Thoracic aorta (tissue), 2 donors: ENCODE data around the gene COMMD7. TPM values are rescaled to one million over a fixed set of nuclear protein-coding genes. Genes with fewer than 3 reads are reported as not detected.
"Not testable (repeated sequence)": the region's sequence is repeated elsewhere in the genome, so short reads cannot be mapped to it uniquely, and the experiment has no call there.

ENCODE experiments used
- ATAC-seq: fragments of 150-250 bp; one replicate; pipeline ENCODE4 v1.8.0; 2017; ENCODE audit warnings: low read depth; ENCODE audit not compliant: insufficient number of reproducible peaks, low FRiP score
- DNase-seq: peaks from one replicate; pipeline ENCODE4 v3.0.0-alpha.2; 2020; ENCODE audit warnings: low spot score
- H3K27ac ChIP-seq, 2 donors: fragments of 200-600 bp; sonication (generic); 1 replicate in 1 of 2; 2 replicates in 1 of 2; pipeline ENCODE4 v1.5.1; 2016; ENCODE audit warnings: mild to moderate bottlenecking in 2 of 2, moderate library complexity in 2 of 2
- H3K27me3 ChIP-seq: fragments of 200-600 bp; sonication (generic); replicated peaks from 2 replicates; pipeline ENCODE4 v1.6.0; 2016; ENCODE audit warnings: mild to moderate bottlenecking; ENCODE audit not compliant: insufficient read depth
- H3K36me3 ChIP-seq: fragments of 200-600 bp; sonication (generic); one replicate; pipeline ENCODE4 v1.5.1; 2016
- H3K4me1 ChIP-seq, 2 donors: fragments of 200-600 bp; sonication (generic); 1 replicate in 1 of 2; 2 replicates in 1 of 2; pipeline versions ENCODE4 v1.5.1 to v1.6.0; 2016; ENCODE audit warnings: low read depth in 2 of 2, mild to moderate bottlenecking in 1 of 2; ENCODE audit not compliant: control insufficient read depth in 1 of 2
- H3K4me3 ChIP-seq: fragments of 200-600 bp; sonication (generic); 2 replicates; pipeline ENCODE4 v1.5.1; 2016; ENCODE audit warnings: mild to moderate bottlenecking
- H3K9me3 ChIP-seq: fragments of 200-600 bp; sonication (generic); 2 replicates; pipeline ENCODE4 v1.5.1; 2016
- total RNA-seq, 2 donors: library from RNA; depleted of rRNA; stranded (reverse); fragments of >200 nt; gene quantifications; one replicate each; pipeline versions ENCODE4 v1.1.0 to v1.2.3, GENCODE V29; 2016
- TF ChIP-seq, protein P1 (sequence below): fragments of 200-600 bp; sonication (generic); IDR thresholded peaks from one replicate; pipeline ENCODE4 v1.5.1; 2019; ENCODE audit warnings: antibody characterized with exemption

The COMMD7 gene
- total RNA-seq, 2 donors from 2014 or later: 15.7 to 24.6 TPM

GRCh38 chr20:32775336-32775991 is 32.2 kb upstream of the COMMD7 start:
- Histone ChIP-seq H3K36me3 (no peaks in the 10 kb centered on the region), H3K4me1 (no peaks in the 10 kb centered on the region), H3K9me3 (no peaks in the 10 kb centered on the region), H3K27ac (no peak overlapping the region), H3K4me3 (no peak overlapping the region), H3K27me3 (no peaks in the 10 kb centered on the region)
- TF ChIP-seq, protein P1, sequence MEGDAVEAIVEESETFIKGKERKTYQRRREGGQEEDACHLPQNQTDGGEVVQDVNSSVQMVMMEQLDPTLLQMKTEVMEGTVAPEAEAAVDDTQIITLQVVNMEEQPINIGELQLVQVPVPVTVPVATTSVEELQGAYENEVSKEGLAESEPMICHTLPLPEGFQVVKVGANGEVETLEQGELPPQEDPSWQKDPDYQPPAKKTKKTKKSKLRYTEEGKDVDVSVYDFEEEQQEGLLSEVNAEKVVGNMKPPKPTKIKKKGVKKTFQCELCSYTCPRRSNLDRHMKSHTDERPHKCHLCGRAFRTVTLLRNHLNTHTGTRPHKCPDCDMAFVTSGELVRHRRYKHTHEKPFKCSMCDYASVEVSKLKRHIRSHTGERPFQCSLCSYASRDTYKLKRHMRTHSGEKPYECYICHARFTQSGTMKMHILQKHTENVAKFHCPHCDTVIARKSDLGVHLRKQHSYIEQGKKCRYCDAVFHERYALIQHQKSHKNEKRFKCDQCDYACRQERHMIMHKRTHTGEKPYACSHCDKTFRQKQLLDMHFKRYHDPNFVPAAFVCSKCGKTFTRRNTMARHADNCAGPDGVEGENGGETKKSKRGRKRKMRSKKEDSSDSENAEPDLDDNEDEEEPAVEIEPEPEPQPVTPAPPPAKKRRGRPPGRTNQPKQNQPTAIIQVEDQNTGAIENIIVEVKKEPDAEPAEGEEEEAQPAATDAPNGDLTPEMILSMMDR: no peak
- ATAC-seq: no peak
- DNase-seq: no peak

- no peaks in the 10 kb centered on the region for H3K4me1 ChIP-seq
- H3K27ac ChIP-seq: no peak overlapping the region
- no peaks in the 10 kb centered on the region for H3K27me3 ChIP-seq
- TF ChIP-seq, protein P1: no peak
- no peak overlapping the region for H3K4me3 ChIP-seq
- ATAC-seq (no peak), DNase-seq (no peak)
- H3K9me3 ChIP-seq: no peaks in the 10 kb centered on the region
- H3K36me3 ChIP-seq: no peaks in the 10 kb centered on the region
Observed at GRCh38 chr20:32773855-32774254, 30.6 kb upstream of the COMMD7 start.

GRCh38 chr20:32773223-32773622 is 30.0 kb upstream of the COMMD7 start:
- H3K36me3 ChIP-seq: no peaks in the 10 kb centered on the region
- ATAC-seq (no peak), DNase-seq (no peak)
- H3K9me3 ChIP-seq: no peaks in the 10 kb centered on the region
- H3K4me3 ChIP-seq: no peak overlapping the region
- H3K4me1 ChIP-seq: no peaks in the 10 kb centered on the region
- TF ChIP-seq, protein P1: no peak
- no peaks in the 10 kb centered on the region for H3K27me3 ChIP-seq
- H3K27ac ChIP-seq: no peak overlapping the region

GRCh38 chr20:32772046-32772445 is 28.8 kb upstream of the COMMD7 start:
- ATAC-seq: no peak
- Histone ChIP-seq H3K4me3 (no peak overlapping the region), H3K27me3 (no peaks in the 10 kb centered on the region), H3K9me3 (no peaks in the 10 kb centered on the region), H3K4me1 (no peaks in the 10 kb centered on the region), H3K36me3 (no peaks in the 10 kb centered on the region), H3K27ac (no peak overlapping the region)
- TF ChIP-seq, protein P1: no peak
- DNase-seq: no peak

GRCh38 chr20:32767418-32768198 is 24.3 kb upstream of the COMMD7 start:
- no peaks in the 10 kb centered on the region for H3K36me3 ChIP-seq
- DNase-seq: no peak
- no peak for ATAC-seq
- H3K4me1 ChIP-seq: peaks cover 4 to 10% of the 10 kb centered on the region in 2 donors
- TF ChIP-seq, protein P1: no peak
- no peaks in the 10 kb centered on the region for H3K9me3 ChIP-seq
- no peak overlapping the region for H3K4me3 ChIP-seq
- H3K27ac ChIP-seq: no peak overlapping the region
- no peaks in the 10 kb centered on the region for H3K27me3 ChIP-seq

- not testable (repeated sequence) for ATAC-seq, H3K9me3 ChIP-seq, H3K27ac ChIP-seq, H3K27me3 ChIP-seq, H3K4me3 ChIP-seq, H3K36me3 ChIP-seq, DNase-seq
- H3K4me1 ChIP-seq: peaks cover 4 to 17% of the 10 kb centered on the region in 2 donors
Observed at GRCh38 chr20:32765230-32765875, 22.1 kb upstream of the COMMD7 start.
